HG03575 (cell line): Measurements from ENCODE around the gene FOSL2.

ENCODE experiments used
- ATAC-seq: cut with Tn5 transposase; IDR thresholded peaks from one replicate; pipeline ENCODE4 v1.9.1; 2021; ENCODE audit not compliant: unreplicated experiment, insufficient number of reproducible peaks, low FRiP score; ENCODE audit errors: extremely low read depth

FOSL2 gene

DNA sequence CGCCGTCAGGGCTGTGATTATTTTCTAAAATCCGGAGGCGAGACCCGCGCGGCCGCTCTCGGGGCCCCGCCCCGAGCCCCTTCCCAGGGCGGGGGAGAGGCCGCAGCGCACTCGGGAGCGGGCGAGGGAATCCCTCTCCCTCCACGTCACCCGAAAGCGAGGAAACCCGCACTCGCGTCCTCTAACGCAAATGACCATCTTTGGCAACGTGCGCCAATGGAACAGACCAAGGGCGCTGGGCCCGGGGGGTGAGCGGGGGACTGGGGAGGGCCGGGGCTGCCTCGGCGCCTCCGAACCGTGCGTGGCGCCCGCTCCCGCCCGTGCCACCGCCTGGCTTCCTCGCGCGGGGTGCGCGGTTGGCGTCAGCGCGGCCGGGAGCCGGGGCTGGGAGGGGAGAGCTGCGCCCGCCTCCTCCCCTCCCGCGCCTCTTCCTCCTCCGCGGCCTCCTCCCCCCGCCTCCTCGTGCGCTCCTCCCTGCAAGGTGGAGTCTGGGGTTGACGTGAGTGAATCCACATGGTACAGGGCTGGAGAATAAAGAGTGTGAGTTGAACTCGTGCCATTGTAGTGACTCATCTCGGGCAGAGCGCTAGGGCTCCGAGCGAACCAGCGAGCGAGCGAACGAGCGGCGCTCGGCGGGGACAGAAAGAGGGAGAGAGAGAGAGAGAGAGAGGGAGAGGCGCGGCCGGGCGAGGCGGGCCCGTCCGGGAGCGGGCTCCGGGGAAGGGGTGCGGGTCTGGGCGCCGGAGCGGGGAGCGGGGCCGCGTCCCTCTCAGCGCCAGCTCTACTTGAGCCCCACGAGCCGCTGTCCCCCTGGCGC, at the start of gene FOSL2:
TSS of gene FOSL2 (plus strand) at position 562 of the 817 bp plus-strand sequence. CDS start 863 bp downstream, outside the sequence.
- peak; percentile 69 for ATAC-seq

DNA sequence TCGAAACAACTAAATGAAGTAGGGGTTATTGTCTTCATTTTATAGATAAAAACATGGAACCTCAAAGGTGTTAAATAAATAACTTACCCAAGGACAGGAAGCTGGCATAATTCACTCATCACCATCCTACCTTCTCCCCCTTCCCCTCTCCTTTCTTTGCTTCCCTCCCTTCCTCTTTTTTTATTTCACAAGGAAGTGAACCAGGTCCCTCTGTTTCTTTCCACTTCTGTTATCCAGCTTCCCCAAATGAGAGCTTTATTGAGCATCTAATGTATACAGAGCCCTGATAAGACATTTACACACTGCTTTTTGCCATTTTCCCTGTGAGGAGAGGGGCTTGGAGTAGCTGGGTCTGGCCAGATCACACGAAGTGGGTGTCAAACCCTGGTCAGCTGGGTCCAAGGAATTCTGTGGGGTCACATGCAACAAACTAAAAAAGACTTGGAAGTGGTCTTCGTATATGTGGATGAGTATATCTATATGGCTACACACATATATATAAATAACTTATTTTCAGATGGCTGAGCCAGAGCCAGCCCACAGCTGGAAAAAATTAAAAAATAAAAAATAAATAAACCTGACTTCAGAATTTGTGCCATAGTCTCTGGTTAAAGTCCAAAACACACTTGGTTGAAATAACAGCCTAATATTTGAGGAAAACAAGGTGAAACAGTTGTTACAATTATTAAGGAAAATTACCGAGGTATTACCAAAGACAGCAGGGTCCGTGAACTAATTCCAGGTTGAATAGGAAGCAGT, 49.3 kb upstream of the FOSL2 start:
- no peak for ATAC-seq

GRCh38 chr2:28343971-28344715, 48.5 kb upstream of the FOSL2 start:
- no peak for ATAC-seq

GRCh38 chr2:28344756-28345373, 47.8 kb upstream of the FOSL2 start:
- no peak for ATAC-seq

DNA sequence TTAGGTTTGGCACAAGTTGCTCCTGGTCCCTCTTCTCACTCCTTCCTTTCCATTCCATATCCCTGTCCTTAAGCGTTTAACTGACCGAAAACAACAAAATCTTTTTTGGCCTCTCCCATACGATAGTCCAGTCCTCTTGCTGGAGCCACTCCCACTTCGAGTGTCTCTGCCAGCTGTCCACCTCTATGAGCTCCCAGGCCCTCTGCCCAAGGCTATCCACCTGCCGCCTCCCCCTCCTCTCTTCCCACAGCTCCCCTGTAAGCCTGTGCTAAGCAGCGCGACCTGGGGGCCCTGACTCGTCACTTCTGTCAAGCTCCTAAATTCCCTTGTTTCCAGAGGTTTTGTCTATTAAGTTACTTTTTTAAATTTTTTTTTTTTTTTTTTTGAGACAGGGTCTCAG, 47.0 kb upstream of the FOSL2 start:
- no peak for ATAC-seq

DNA sequence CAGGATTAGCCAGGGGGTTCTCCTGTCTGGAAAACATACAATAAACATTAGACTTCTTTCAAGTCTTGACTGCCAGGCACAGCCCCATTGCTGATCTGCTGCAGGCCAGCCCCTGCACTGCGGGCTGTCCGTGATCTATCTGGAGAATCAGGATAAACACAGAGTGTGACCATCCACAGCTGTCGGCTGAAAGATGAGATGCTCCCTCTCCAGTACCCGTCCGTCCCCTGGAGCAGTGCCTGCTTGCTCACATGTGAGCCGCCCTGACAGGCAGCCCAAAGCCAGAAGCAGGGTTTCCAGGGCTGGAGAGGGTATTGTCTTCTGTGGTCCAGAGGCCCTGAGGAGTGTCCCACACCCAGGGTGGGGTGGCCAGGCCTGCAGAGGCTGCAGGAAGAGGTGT, 46.1 kb upstream of the FOSL2 start:
- no peak for ATAC-seq

DNA sequence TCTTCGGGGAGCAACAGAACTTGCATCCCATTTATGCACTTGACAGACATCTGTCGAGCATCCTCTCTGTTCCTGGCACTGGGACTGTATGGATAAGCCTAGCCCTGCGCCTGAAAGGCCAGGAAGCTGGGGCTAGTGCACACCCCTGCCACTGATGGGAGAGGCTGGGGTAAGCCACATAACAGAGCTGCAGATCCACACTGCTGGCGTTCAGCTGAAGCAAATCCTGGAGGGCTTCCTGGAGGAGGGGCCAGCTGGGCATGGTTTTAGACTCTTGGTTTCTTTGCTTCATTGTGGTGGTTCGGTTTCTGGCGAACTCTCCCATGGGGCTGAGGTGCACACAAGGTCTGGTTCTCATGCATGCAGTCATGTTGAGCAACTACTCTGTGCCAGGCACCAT, 45.5 kb upstream of the FOSL2 start:
- ATAC-seq = no peak

DNA sequence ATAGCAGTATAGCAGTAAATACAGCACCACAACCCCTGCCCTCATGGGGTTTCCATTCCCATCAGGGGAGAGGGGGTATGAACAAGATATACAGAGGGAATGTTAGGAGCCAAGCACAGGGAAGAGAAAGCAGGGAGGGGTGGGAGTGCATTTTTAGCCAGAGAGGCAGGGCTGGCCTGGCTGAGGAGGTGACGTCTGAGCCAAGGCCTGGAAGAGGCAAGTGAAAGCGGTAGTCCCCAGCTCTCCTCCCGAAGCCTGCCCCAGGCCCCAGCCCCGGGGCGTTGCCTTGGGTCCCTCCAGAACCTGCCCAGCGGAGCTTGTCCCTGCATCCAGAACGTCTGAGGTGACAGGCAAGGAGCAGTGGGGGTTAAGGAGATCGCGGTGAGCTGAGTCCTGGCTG, 45.1 kb upstream of the FOSL2 start:
- ATAC-seq = no peak

GRCh38 chr2:28348149-28348567, 44.5 kb upstream of the FOSL2 start:
- no peak for ATAC-seq

DNA sequence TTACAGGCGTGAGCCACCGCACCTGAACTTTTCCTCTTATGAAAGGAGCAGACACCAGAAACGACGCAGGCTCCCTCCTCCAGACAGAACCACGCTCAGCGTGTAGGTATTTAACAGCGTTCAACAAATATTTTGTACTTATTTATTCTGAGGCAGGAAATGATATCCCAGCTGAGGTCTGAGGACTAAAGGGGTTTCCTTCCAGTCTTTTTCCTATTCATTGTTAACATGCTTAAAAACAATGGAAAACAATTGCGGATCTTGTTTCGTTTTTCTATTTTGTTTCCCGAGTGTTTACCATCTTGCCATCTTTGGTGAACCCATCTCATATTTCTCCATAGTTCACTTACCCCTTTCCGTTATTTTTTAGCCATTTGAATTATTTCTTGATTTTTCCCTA, 43.7 kb upstream of the FOSL2 start:
- ATAC-seq = no peak

- no peak for ATAC-seq
Measured at GRCh38 chr2:28349546-28350165, 43.0 kb upstream of the FOSL2 start.

DNA sequence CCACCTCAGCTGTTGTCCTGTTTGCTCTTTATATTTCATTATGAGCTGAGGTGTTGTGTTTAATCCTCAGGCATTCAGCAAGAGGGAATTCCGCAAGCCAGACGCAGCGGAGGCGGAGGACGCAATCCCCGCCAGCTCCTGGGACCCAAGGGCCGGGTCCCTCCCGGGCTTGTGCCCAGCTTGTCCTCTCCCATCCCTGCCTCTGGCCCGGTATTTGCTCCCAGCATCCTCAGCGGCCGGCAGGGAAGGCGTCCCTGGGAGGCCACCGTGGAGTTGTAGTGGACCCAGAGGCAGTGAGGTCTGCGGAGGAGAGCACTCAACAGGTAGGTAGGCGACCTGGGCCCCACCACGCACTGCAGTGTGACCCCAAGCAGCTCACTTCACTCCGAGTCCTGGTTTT, 42.5 kb upstream of the FOSL2 start:
- ATAC-seq = no peak

- ATAC-seq = no peak
Measured at GRCh38 chr2:28350791-28351285, 41.8 kb upstream of the FOSL2 start.

GRCh38 chr2:28351621-28352020, 41.0 kb upstream of the FOSL2 start:
- ATAC-seq = no peak

DNA sequence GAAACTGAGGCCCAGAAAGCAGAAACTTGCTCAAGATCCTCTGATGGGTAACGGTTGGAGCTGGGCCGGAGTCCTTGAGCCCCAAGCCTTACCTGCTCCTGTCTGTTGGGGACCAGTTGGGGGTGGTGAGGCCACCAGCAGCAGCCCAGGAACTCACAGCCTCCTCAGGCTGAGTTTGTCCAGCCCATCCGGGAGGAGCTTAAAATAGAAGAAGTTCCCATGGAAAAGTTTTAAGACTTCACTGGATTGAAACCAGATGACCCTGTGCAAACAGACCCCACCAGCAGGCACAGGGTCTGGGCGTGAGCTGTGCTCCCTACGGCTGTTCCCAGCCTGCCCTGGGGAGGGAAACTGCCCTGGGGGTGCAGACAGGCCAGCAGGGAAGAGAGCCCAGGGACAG, 40.6 kb upstream of the FOSL2 start:
- no peak for ATAC-seq

DNA sequence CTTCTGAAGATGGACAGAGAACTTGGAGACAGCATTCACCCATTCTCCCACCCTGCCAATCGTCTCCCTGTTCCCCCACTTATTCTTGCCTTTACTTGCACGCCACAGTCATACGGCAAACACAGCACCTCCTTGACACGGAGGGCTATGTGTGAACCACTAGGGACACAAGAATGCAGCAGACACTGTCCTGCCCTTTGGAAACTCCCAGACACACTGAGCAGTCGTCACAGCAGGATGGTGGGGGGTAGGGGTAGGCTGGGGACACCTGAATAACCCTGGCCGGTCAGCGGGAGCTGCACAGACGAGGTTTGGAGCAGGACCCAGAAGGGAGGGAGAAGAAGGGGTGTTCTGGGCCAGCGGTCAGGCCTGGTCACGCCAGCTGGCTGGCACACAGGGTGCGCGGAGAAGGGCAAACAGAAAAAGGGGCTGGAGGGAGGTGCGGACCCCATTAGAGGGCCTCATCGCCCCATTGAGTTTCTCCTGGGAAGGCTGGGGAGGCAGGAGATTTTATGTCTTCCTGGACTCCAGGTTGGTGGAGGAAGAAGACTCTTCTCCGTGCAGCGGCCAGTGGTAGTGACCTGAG, 40.0 kb upstream of the FOSL2 start:
- ATAC-seq = no peak

DNA sequence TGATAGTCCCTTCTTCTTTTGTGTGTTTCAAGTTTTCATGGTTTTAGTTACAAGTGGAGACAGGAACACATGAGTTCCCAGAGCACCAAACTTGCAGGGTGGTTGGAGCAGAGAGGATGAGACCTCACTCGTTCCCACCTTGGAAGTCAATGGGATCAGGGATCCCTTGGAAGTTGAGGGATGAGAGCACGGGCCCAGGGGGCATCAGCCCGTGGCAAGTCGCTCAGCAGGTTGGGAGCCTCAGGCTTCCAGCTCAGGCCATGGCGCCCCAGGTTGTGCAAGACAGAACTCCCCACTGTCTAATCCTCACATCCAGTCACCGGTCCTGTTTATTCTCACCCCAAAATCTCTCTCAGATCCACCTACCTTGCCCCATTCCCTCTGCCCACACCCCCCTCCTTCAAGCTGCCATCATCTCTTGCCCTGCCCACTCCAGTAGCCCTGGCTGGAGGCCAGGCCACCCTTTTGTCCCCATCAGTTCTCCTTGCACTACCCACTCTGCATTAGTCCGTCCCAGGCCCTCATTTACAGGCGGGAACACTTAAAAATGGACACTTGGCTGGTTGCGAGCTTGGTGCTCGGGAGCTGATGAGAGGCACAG, 37.6 kb upstream of the FOSL2 start:
- no peak for ATAC-seq

- no peak for ATAC-seq
Measured at GRCh38 chr2:28355521-28356094, 37.0 kb upstream of the FOSL2 start.
